OCI-LY1 (cell line): Measurements from ENCODE around the gene SLC43A3.

Source experiments
- H2AFZ ChIP-seq: fragments of 200-600 bp; sonication (generic), shearing (Covaris generic); 2 replicates; pipeline ENCODE4 v1.6.0; 2014; ENCODE audit warnings: antibody characterized with exemption, mild to moderate bottlenecking, low read length
- H3F3A ChIP-seq: fragments of 200-600 bp; sonication (generic), shearing (Covaris generic); 2 replicates; pipeline ENCODE4 v1.6.0; 2014; ENCODE audit warnings: mild to moderate bottlenecking, antibody characterized with exemption, low read length, moderate library complexity; ENCODE audit not compliant: insufficient read depth
- H3K27ac ChIP-seq: fragments of 200-600 bp; sonication (generic); 2 replicates; pipeline ENCODE4 v1.5.1; 2014; ENCODE audit warnings: low read length, mixed run types, mild to moderate bottlenecking, low read depth; ENCODE audit not compliant: poor library complexity, severe bottlenecking
- H3K27me3 ChIP-seq: fragments of 200-600 bp; sonication (generic); 2 replicates; pipeline ENCODE4 v1.6.0; 2014; ENCODE audit warnings: antibody characterized with exemption, mild to moderate bottlenecking, low read length, moderate library complexity; ENCODE audit not compliant: insufficient read depth
- H3K36me3 ChIP-seq: fragments of 200-600 bp; sonication (generic); 2 replicates; pipeline ENCODE4 v1.6.1; 2014; ENCODE audit warnings: mild to moderate bottlenecking, antibody characterized with exemption, low read length, moderate library complexity, mixed read lengths; ENCODE audit not compliant: insufficient read depth
- H3K4me1 ChIP-seq: fragments of 200-600 bp; sonication (generic); 2 replicates; pipeline ENCODE4 v1.5.1; 2014; ENCODE audit warnings: mild to moderate bottlenecking, low read length, moderate library complexity; ENCODE audit not compliant: insufficient read depth, severe bottlenecking
- H3K4me2 ChIP-seq: fragments of 200-600 bp; sonication (generic), shearing (Covaris generic); 2 replicates; pipeline ENCODE4 v1.6.1; 2014; ENCODE audit warnings: low read length
- H3K4me3 ChIP-seq: fragments of 200-600 bp; sonication (generic); 2 replicates; pipeline ENCODE4 v1.5.1; 2014; ENCODE audit warnings: low read length, low read depth, mild to moderate bottlenecking, mixed read lengths; ENCODE audit not compliant: poor library complexity, severe bottlenecking
- H3K79me2 ChIP-seq: fragments of 200-600 bp; shearing (Covaris generic); 2 replicates; pipeline ENCODE4 v1.6.1; 2016; ENCODE audit warnings: mixed run types, low read length, mixed read lengths; ENCODE audit not compliant: insufficient read depth
- H3K9ac ChIP-seq: fragments of 200-600 bp; sonication (generic), shearing (Covaris generic); 2 replicates; pipeline ENCODE4 v1.6.1; 2014; ENCODE audit warnings: mild to moderate bottlenecking, low read length, mixed read lengths
- H3K9me2 ChIP-seq: fragments of 200-600 bp; sonication (generic), shearing (Covaris generic); 2 replicates; pipeline ENCODE4 v1.6.1; 2014; ENCODE audit warnings: low read depth, mild to moderate bottlenecking, low read length, mixed read lengths
- H3K9me3 ChIP-seq: fragments of 200-600 bp; shearing (Covaris generic); 2 replicates; pipeline ENCODE4 v1.6.1; 2014; ENCODE audit warnings: low read length, mixed read lengths
- H4K20me1 ChIP-seq: fragments of 200-600 bp; sonication (generic), shearing (Covaris generic); 2 replicates; pipeline ENCODE4 v1.6.0; 2016; ENCODE audit warnings: mild to moderate bottlenecking, low read length; ENCODE audit not compliant: insufficient read depth
- CTCF ChIP-seq: fragments of 200-600 bp; sonication (generic), shearing (Covaris generic); IDR thresholded peaks from 2 replicates; pipeline ENCODE4 v1.5.1; 2017; ENCODE audit warnings: mild to moderate bottlenecking, antibody characterized with exemption, low read length, moderate library complexity, mixed read lengths
- EZH2 ChIP-seq: fragments of 200-600 bp; sonication (generic), shearing (Covaris generic); IDR thresholded peaks from 2 replicates; pipeline ENCODE4 v1.8.0; 2017; ENCODE audit warnings: borderline replicate concordance, mixed run types, mild to moderate bottlenecking, antibody characterized with exemption, low read length, moderate library complexity, mixed read lengths

The SLC43A3 gene

GRCh38 chr11:57434640-57435546 lies 8.0 kb upstream of the SLC43A3 start:
- TF ChIP-seq EZH2 (no peak), CTCF (no peak)
- Histone ChIP-seq H3K27ac (no peak overlapping the region), H3K36me3 (no peaks in the 10 kb centered on the region), H3K4me1 (no peaks in the 10 kb centered on the region), H3K4me3 (no peak overlapping the region), H3K27me3 (no peaks in the 10 kb centered on the region; the same call in 1 of the 2 replicates), H4K20me1 (no peaks in the 10 kb centered on the region), H3K9me2 (no peaks in the 10 kb centered on the region), H2AFZ (no peak overlapping the region), H3F3A (no peaks in the 10 kb centered on the region), H3K9me3 (no peaks in the 10 kb centered on the region), H3K79me2 (no peaks in the 10 kb centered on the region), H3K4me2 (no peak overlapping the region), H3K9ac (no peak overlapping the region)

- H3K79me2 ChIP-seq: no peaks in the 10 kb centered on the region
- H3K4me3 ChIP-seq: no peak overlapping the region
- no peaks in the 10 kb centered on the region for H3K4me1 ChIP-seq
- H3K27me3 ChIP-seq: no peaks in the 10 kb centered on the region; the same call in 1 of the 2 replicates
- H3K9me3 ChIP-seq: no peaks in the 10 kb centered on the region
- no peak overlapping the region for H3K27ac ChIP-seq
- no peaks in the 10 kb centered on the region for H3K36me3 ChIP-seq
- H3F3A ChIP-seq: no peaks in the 10 kb centered on the region
- no peak overlapping the region for H3K4me2 ChIP-seq
- H4K20me1 ChIP-seq: no peaks in the 10 kb centered on the region
- no peak overlapping the region for H2AFZ ChIP-seq
- no peaks in the 10 kb centered on the region for H3K9me2 ChIP-seq
- H3K9ac ChIP-seq: no peak overlapping the region
- TF ChIP-seq EZH2 (no peak), CTCF (no peak)
These were observed 5.8 kb upstream of the SLC43A3 start for GRCh38 chr11:57432714-57433163.

- no peak overlapping the region for H2AFZ ChIP-seq
- H3K9ac ChIP-seq: no peak overlapping the region
- H3K4me1 ChIP-seq: peaks cover 4% of the 10 kb centered on the region
- H3K79me2 ChIP-seq: no peaks in the 10 kb centered on the region
- TF ChIP-seq CTCF (no peak), EZH2 (no peak)
- H3K27ac ChIP-seq: no peak overlapping the region
- H3K36me3 ChIP-seq: no peaks in the 10 kb centered on the region
- no peaks in the 10 kb centered on the region for H3K9me3 ChIP-seq
- H3K27me3 ChIP-seq: no peaks in the 10 kb centered on the region; the same call in 1 of the 2 replicates
- H3K4me2 ChIP-seq: no peak overlapping the region
- H3K4me3 ChIP-seq: no peak overlapping the region
- no peaks in the 10 kb centered on the region for H3K9me2 ChIP-seq
- H4K20me1 ChIP-seq: no peaks in the 10 kb centered on the region
- H3F3A ChIP-seq: no peaks in the 10 kb centered on the region
These were observed 5.2 kb upstream of the SLC43A3 start for GRCh38 chr11:57432149-57432561.
